H9 (cell line): ENCODE data around the gene UBE2B. TPM values are rescaled to one million over a fixed set of nuclear protein-coding genes. Genes with fewer than 3 reads are reported as not detected.

Experiments
- DNase-seq: peaks from one replicate; pipeline ENCODE4 v3.0.0-alpha.2; 2017
- H2AFZ ChIP-seq: one replicate; pipeline ENCODE4 v1.6.1; 2013; ENCODE audit warnings: mild to moderate bottlenecking, low read length, control low read depth, moderate library complexity
- H2AK5ac ChIP-seq: 2 replicates; pipeline ENCODE4 v1.6.1; 2013; ENCODE audit warnings: low read length, control low read depth, mixed read lengths; ENCODE audit not compliant: insufficient read length
- H2BK120ac ChIP-seq: one replicate; pipeline ENCODE4 v1.6.1; 2013; ENCODE audit warnings: low read depth, mild to moderate bottlenecking, low read length, control low read depth, inconsistent platforms; ENCODE audit not compliant: poor library complexity, severe bottlenecking
- H2BK12ac ChIP-seq: 2 replicates; pipeline ENCODE4 v1.6.1; 2013; ENCODE audit warnings: low read length, control low read depth, mixed read lengths, low read depth; ENCODE audit not compliant: insufficient read length
- H2BK15ac ChIP-seq: 2 replicates; pipeline ENCODE4 v1.6.1; 2013; ENCODE audit warnings: low read depth, low read length, control low read depth
- H2BK20ac ChIP-seq: one replicate; pipeline ENCODE4 v1.6.1; 2013; ENCODE audit warnings: low read depth, mild to moderate bottlenecking, low read length, control low read depth, inconsistent platforms; ENCODE audit not compliant: poor library complexity, severe bottlenecking
- H2BK5ac ChIP-seq: 2 replicates; pipeline ENCODE4 v1.6.1; 2013; ENCODE audit warnings: low read length, control low read depth, mixed read lengths; ENCODE audit not compliant: insufficient read length
- H3K14ac ChIP-seq: 2 replicates; pipeline ENCODE4 v1.6.1; 2013; ENCODE audit warnings: low read length, control low read depth; ENCODE audit not compliant: insufficient read depth
- H3K18ac ChIP-seq: 2 replicates; pipeline ENCODE4 v1.6.1; 2013; ENCODE audit warnings: low read depth, mild to moderate bottlenecking, mixed read lengths, low read length, control low read depth; ENCODE audit not compliant: insufficient read length
- H3K23ac ChIP-seq: 2 replicates; pipeline ENCODE4 v1.6.1; 2013; ENCODE audit warnings: low read length, control low read depth, mixed read lengths, low read depth; ENCODE audit not compliant: insufficient read length
- H3K23me2 ChIP-seq: 2 replicates; pipeline ENCODE4 v1.6.1; 2013; ENCODE audit warnings: low read depth, mild to moderate bottlenecking, mixed read lengths, low read length, control low read depth; ENCODE audit not compliant: insufficient read length, poor library complexity, severe bottlenecking
- H3K27ac ChIP-seq: 2 replicates; pipeline ENCODE4 v1.5.1; 2013; ENCODE audit warnings: low read length, control low read depth, mixed read lengths, low read depth; ENCODE audit not compliant: insufficient read length
- H3K27me3 ChIP-seq: 2 replicates; pipeline ENCODE4 v1.6.1; 2013; ENCODE audit warnings: low read length, control low read depth, inconsistent platforms; ENCODE audit not compliant: insufficient read depth
- H3K4ac ChIP-seq: 2 replicates; pipeline ENCODE4 v1.6.1; 2013; ENCODE audit warnings: low read depth, mild to moderate bottlenecking, control low read depth, inconsistent platforms, low read length, moderate library complexity
- H3K4me1 ChIP-seq: 2 replicates; pipeline ENCODE4 v1.6.1; 2013; ENCODE audit warnings: low read length, control low read depth, inconsistent platforms; ENCODE audit not compliant: insufficient read depth
- H3K4me2 ChIP-seq: 2 replicates; pipeline ENCODE4 v1.6.1; 2013; ENCODE audit warnings: low read length, control low read depth, mixed read lengths; ENCODE audit not compliant: insufficient read length, insufficient read depth
- H3K56ac ChIP-seq: 2 replicates; pipeline ENCODE4 v1.6.1; 2013; ENCODE audit warnings: low read depth, mild to moderate bottlenecking, mixed read lengths, low read length, control low read depth; ENCODE audit not compliant: insufficient read length
- H3K79me1 ChIP-seq: 2 replicates; pipeline ENCODE4 v1.6.1; 2013; ENCODE audit warnings: low read depth, mild to moderate bottlenecking, moderate library complexity, low read length, control low read depth, inconsistent platforms; ENCODE audit not compliant: insufficient read depth, poor library complexity, severe bottlenecking
- H3K79me2 ChIP-seq: 2 replicates; pipeline ENCODE4 v1.6.1; 2013; ENCODE audit warnings: low read length, control low read depth, inconsistent platforms; ENCODE audit not compliant: insufficient read depth
- H3K9ac ChIP-seq: 2 replicates; pipeline ENCODE4 v1.6.1; 2013; ENCODE audit warnings: low read length, control low read depth, mixed read lengths; ENCODE audit not compliant: insufficient read length; ENCODE audit errors: extremely low read depth
- H3K9me3 ChIP-seq: one replicate; pipeline ENCODE4 v1.6.1; 2013; ENCODE audit warnings: low read depth, low read length, inconsistent platforms; ENCODE audit not compliant: control insufficient read depth
- H3T11ph ChIP-seq: one replicate; pipeline ENCODE4 v1.6.1; 2013; ENCODE audit warnings: mild to moderate bottlenecking, low read length, control low read depth, inconsistent platforms
- H4K20me1 ChIP-seq: one replicate; pipeline ENCODE4 v1.6.1; 2013; ENCODE audit not compliant: control insufficient read depth, insufficient read length, insufficient read depth
- H4K5ac ChIP-seq: 2 replicates; pipeline ENCODE4 v1.6.1; 2013; ENCODE audit warnings: low read depth, mild to moderate bottlenecking, mixed read lengths, low read length, control low read depth; ENCODE audit not compliant: insufficient read length
- H4K8ac ChIP-seq: replicated peaks from 2 replicates; pipeline ENCODE4 v1.6.1; 2013; ENCODE audit warnings: low read length, control low read depth, mixed read lengths, low read depth; ENCODE audit not compliant: insufficient read length
- H4K91ac ChIP-seq: 2 replicates; pipeline ENCODE4 v1.6.1; 2013; ENCODE audit warnings: low read depth, mild to moderate bottlenecking, moderate library complexity, mixed read lengths, low read length, control low read depth; ENCODE audit not compliant: insufficient read length
- H3K27ac Mint-ChIP-seq, 3 experiments: 2 replicates in 2 of 3; 3 replicates in 1 of 3; pipeline ENCODE4 v1.8.0; 2020 to 2021; ENCODE audit warnings: mixed read lengths in 3 of 3, mild to moderate bottlenecking in 1 of 3, moderate library complexity in 1 of 3
- H3K27me3 Mint-ChIP-seq: 2 replicates; pipeline ENCODE4 v1.8.0; 2021; ENCODE audit warnings: low read depth, mild to moderate bottlenecking, moderate library complexity, mixed read lengths
- H3K36me3 Mint-ChIP-seq, 3 experiments: 2 replicates in 2 of 3; 3 replicates in 1 of 3; pipeline ENCODE4 v1.8.0; 2020 to 2021; ENCODE audit warnings: low read depth in 3 of 3, mixed read lengths in 3 of 3; ENCODE audit not compliant: insufficient read depth in 1 of 3
- H3K4me1 Mint-ChIP-seq, 2 experiments: 2 replicates each; pipeline ENCODE4 v1.8.0; 2020; ENCODE audit warnings: mixed read lengths in 2 of 2
- H3K4me3 Mint-ChIP-seq, 2 experiments: 2 replicates in 1 of 2; 3 replicates in 1 of 2; pipeline ENCODE4 v1.8.0; 2020 to 2021; ENCODE audit warnings: mild to moderate bottlenecking in 2 of 2, mixed read lengths in 2 of 2, moderate library complexity in 1 of 2
- H3K9me3 Mint-ChIP-seq, 2 experiments: 2 replicates in 1 of 2; 3 replicates in 1 of 2; pipeline ENCODE4 v1.8.0; 2020; ENCODE audit warnings: mild to moderate bottlenecking in 2 of 2, mixed read lengths in 2 of 2, moderate library complexity in 1 of 2
- WGBS: extraction: QIAGEN DNeasy Blood & Tissue Kit; methylation state at CpG from one replicate; pipeline ENCODE4 v1.1.7; 2013; ENCODE audit warnings: missing lambda C conversion rate, low lambda C conversion rate, mixed read lengths; ENCODE audit not compliant: insufficient read length; ENCODE audit errors: extremely low coverage; 5-methylcytosine and 5-hydroxymethylcytosine counted together
- total RNA-seq: library from RNA; stranded (reverse); gene quantifications from 2 replicates; pipeline ENCODE4 v1.2.1, GENCODE V29; 2021
- TF ChIP-seq, protein P1 (sequence below): fragments of 200-600 bp; sonication (generic); conservative IDR thresholded peaks from 3 replicates; pipeline ENCODE4 v1.8.0; 2021; ENCODE audit warnings: antibody characterized with exemption, mild to moderate bottlenecking

UBE2B gene
- total RNA-seq, 1 experiment from 2014 or later, result 50.3 TPM

DNA sequence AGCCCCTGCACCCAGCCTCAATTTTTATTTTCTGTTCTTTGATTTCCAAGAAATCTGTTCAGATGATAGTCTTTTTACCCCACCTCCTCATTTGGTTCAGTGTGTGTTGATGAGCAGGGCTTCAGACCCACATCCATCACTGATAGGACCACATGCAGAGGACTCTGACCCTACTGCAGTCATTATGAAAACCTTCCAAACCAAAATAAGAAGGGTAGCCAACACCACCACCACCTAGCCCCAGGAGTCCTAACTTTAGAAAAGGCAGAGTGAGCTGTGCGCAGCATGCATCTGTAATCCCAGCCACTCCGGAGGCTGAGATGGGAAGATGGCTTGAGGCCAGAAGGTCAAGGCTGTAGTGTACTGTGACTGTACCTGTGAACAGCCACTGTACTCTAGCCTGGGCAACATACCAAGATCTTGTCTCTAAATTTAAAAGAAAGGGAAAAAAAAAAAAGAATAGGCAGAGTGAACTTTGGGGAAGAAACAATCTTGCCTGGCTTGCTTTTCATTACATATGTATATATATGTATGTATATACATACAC lies 27.3 kb downstream of the UBE2B start:
- Histone ChIP-seq H3K14ac (no peak overlapping the region), H3T11ph (no peak overlapping the region), H3K4ac (no peak overlapping the region), H2BK15ac (no peak overlapping the region), H2BK12ac (no peak overlapping the region), H3K23ac (no peak overlapping the region), H3K27me3 (no peaks in the 10 kb centered on the region), H4K8ac (no peak overlapping the region), H3K4me2 (no peak overlapping the region), H3K9ac (no peak overlapping the region), H3K79me1 (no peaks in the 10 kb centered on the region), H3K23me2 (no peaks in the 10 kb centered on the region), H3K79me2 (no peaks in the 10 kb centered on the region), H2BK5ac (no peak overlapping the region), H2BK120ac (no peak overlapping the region), H2AK5ac (no peak overlapping the region), H4K91ac (no peak overlapping the region), H3K18ac (no peak overlapping the region), H4K5ac (no peak overlapping the region), H3K27ac (no peak overlapping the region), H3K56ac (no peak overlapping the region), H3K9me3 (no peaks in the 10 kb centered on the region), H2AFZ (no peak overlapping the region), H2BK20ac (no peak overlapping the region), H3K4me1 (no peaks in the 10 kb centered on the region), H4K20me1 (peaks cover 2% of the 10 kb centered on the region)
- H3K9me3 Mint-ChIP-seq, result no peaks in the 10 kb centered on the region
- H3K4me1 Mint-ChIP-seq, result peaks cover 8 to 15% of the 10 kb centered on the region in 2 experiments; a peak in 3 of 4 replicates
- WGBS, result no CpG with 5 or more reads among the region's 2 CpGs
- H3K27me3 Mint-ChIP-seq, result no peaks in the 10 kb centered on the region
- TF ChIP-seq, protein P1, sequence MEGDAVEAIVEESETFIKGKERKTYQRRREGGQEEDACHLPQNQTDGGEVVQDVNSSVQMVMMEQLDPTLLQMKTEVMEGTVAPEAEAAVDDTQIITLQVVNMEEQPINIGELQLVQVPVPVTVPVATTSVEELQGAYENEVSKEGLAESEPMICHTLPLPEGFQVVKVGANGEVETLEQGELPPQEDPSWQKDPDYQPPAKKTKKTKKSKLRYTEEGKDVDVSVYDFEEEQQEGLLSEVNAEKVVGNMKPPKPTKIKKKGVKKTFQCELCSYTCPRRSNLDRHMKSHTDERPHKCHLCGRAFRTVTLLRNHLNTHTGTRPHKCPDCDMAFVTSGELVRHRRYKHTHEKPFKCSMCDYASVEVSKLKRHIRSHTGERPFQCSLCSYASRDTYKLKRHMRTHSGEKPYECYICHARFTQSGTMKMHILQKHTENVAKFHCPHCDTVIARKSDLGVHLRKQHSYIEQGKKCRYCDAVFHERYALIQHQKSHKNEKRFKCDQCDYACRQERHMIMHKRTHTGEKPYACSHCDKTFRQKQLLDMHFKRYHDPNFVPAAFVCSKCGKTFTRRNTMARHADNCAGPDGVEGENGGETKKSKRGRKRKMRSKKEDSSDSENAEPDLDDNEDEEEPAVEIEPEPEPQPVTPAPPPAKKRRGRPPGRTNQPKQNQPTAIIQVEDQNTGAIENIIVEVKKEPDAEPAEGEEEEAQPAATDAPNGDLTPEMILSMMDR, result no peak
- no peak overlapping the region for H3K4me3 Mint-ChIP-seq
- H3K36me3 Mint-ChIP-seq, result peaks cover 5 to 61% (median 41%) of the 10 kb centered on the region in 3 experiments; a peak in 6 of 7 replicates
- H3K27ac Mint-ChIP-seq, result peak overlapping the region in 1 of 3 experiments; percentile 44; a peak in 1 of 7 replicates
- DNase-seq, result no peak
